Measurements from ENCODE around the gene PIERCE2.
"Not testable (repeated sequence)": the region's sequence is repeated elsewhere in the genome, so short reads cannot be mapped to it uniquely, and the experiment has no call there.

Gene PIERCE2, protein sequence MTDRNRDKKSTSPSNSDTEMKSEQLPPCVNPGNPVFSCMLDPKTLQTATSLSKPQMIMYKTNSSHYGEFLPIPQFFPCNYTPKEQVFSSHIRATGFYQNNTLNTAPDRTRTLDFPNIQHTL

DNA sequence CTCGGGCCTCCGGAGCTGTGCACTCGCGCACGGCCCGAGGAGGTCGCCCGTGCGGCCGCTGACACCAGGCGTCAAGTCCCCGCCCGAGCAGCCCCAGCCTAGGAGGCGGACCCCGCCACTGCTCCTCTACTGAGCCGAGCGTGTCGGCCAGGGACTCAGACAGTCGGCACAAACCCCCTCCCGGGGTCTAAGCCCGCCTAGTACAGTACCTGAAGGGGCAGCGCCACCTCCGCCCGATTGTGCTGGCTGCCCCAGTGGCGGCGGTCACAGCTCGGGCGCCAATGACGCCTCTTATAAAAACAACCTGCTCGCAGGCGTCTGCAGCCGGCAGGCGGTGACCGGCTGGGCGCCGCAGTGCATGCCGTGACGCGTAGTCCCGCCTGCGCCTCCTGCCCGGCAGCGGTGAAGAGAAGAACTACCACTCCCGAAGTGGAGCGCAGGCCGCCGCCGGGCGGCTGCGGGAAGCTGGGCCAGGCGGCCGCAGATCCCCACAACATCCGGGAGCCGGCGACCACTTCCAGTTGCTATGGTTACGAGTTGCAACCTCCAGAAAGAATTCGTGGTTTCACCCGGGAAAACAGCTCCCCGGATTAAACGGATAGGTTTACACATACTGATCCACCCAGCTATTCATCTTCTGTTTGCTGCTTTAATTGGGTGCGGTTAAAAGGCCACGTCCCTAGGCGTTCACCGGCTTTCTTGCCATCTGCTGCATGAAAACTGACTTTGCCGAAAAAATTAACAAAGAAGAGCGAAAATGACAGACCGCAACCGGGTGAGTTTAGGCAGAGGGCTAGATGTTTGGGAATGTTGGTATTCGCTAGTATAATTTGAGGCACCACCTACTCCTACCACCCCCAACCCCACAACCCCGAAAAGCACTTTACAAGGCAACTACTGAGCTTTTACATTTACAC lies at the start of gene PIERCE2, which contains the start of gene CCPG1:
Gene PIERCE2, plus strand, starts transcription at position 484 of the 917 bp plus-strand sequence. Its CDS starts 274 bp downstream, at position 758.
Gene CCPG1, minus strand, starts transcription at position 348 of the 917 bp plus-strand sequence. CDS start 18,935 bp downstream, outside the sequence.
- intact Hi-C loops (cut with DNase I): loop anchor here (5.0 kb wide), 1 partner anchor 211 kb away; the partner anchor contains the start of gene RSL24D1

DNA sequence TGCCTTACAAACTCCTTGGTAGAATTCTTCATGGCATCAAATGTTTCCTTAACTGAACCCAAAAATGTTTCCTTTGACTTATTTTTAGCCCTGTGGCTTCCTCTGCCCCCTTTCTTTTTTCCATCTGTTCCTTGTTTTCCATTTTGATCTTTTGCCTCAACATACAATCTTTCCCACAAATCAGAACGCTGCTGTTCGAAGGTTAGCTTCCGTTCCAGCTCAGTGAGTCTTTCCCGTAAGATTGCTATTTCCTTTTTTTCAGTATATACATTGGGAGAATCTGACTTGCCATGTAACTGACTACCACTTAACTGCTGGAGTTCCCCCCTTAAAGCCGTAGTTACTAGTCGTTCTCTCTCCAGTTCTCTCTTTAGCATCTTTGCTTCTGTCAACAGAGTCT lies 48.0 kb upstream of the PIERCE2 start:
- intact Hi-C loops (cut with DNase I): no loop called here
- DNase-seq: no peak

More for the DNA sequence above, at the start of gene PIERCE2, which contains the start of gene CCPG1:
- DNase-seq: peak; percentile 75 to 96 (median 91)

DNA sequence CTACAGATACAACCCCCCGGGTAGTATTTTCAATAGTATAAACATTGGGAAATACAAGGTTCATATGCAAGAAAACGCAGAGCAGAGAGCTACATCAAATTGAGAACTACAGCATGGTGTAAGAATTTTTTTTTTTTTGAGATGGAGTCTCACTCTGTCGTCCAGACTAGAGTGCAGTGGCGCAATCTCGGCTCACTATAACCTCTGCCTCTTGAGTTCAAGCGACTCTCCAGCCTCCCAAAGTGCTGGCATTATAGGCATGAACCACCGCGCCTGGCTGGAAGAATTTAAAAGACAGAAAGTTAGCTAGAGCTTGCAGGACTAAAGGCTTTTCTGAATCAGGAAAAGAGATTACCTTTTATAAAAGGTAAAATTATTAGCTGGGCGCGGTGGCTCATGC lies 47.2 kb upstream of the PIERCE2 start:
- intact Hi-C loops (cut with DNase I): no loop called here

DNA sequence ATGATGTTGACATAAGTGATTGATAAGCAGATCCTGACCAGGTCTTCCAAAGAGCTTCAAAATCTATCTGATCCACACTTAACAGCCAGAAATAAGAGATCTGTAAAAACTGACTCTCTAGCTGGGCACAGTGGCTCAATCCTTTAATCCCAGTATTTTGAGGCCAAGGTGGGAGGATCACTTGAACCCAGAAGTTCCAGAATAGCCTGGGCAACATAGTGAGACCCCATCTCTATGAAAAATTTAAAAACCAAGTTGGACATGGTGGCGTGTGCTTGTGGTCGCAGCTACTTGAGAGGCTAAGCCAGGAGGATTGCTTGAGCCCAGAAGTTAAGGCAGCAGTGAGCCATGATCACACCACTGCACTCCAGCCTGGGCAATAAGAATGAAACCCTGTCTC lies 45.7 kb upstream of the PIERCE2 start:
- intact Hi-C loops (cut with DNase I): no loop called here
- no peak for DNase-seq

More for the DNA sequence above, 47.2 kb upstream of the PIERCE2 start:
- DNase-seq: no peak

DNA sequence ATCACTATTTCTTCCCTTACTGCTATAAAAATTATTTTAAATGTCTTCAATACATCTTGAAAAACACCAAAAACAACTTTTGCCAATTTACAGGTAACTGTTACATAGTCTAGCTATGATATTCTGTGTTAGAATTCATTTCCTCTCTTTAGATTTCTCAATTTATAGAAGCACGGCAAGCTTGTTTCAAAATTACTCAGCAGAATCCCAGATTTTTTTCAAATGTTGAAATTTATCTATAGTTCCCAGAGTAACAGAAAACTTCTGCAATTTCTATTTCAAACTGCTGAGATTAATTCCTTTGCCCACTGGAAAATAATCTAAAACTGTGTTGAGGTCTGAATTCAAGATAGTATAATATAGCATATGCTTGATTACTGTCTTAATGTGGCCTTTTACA lies 41.3 kb upstream of the PIERCE2 start:
- intact Hi-C loops (cut with DNase I): no loop called here

DNA sequence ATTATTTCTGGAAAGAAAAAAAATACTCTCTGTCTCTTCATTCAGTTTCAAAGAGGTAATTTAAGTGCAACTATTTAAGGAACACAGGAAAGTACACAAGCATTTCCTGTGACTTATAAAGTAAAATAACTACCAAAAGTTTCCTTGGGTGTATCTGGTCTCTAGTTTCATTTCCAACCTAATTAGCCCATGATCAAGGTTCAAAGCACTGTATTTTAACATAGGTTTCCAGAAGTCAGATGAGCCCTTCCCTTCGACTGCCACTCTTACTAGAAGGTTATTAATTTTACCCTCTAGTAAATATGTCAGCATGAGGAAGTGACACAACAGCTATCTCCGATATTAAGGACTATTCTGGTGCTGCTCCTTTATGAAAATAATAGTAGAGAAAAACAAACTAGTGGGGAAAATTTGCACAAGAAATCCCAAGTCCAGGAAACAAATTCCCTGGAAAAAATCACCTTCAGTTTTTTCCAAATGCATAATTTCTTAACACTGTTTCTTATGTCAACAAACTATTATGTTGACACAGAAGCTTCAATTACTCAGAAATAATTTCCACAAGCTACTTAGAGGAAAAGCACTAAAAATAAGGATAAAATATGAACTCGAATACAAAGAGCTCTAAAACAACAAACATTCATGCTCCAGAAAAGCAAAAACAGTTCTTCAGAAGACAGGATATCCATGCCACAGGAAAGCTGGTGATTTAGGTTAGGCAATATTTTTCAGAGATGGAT lies 35.4 kb upstream of the PIERCE2 start:
- intact Hi-C loops (cut with DNase I): no loop called here
- no peak for DNase-seq

More for the DNA sequence above, 41.3 kb upstream of the PIERCE2 start:
- DNase-seq: no peak

DNA sequence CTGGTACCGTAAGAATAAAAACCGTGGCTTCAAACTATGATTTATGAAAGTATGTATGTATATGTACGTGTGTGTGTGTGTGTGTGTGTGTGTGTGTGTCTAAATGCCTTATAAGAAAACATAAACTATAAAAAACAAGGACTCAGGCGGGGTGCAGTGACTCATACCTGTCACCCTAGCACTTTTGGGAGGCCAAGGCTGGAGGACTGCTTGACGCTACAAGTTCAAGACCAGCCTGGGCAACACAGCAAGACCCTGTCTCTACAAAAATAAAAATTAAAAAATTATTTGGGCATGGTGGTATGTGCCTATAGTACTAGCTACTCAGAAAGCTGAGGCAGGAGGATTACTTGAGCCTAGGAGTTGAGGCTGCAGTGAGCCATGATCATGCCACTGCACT lies 29.2 kb upstream of the PIERCE2 start:
- intact Hi-C loops (cut with DNase I): no loop called here
- no peak for DNase-seq

DNA sequence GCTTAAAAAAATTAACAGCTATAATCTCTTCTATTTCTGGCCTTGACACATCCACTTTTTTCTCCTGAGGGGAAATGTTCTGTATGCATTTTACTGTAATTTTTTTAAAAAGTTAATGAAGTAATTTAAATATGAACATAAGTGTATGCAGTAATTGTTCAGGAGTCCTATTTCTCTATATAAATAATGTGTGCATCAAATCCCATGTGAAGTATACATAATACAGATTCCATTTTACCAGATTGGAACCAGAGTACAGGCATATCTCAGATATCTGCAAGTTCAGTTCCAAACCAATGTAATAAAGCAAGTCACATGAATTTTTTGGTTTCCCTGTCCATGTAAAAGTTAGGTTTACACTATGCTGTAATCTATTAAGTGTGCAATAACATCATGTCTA lies 26.7 kb upstream of the PIERCE2 start:
- no peak for DNase-seq
- intact Hi-C loops (cut with DNase I): no loop called here

DNA sequence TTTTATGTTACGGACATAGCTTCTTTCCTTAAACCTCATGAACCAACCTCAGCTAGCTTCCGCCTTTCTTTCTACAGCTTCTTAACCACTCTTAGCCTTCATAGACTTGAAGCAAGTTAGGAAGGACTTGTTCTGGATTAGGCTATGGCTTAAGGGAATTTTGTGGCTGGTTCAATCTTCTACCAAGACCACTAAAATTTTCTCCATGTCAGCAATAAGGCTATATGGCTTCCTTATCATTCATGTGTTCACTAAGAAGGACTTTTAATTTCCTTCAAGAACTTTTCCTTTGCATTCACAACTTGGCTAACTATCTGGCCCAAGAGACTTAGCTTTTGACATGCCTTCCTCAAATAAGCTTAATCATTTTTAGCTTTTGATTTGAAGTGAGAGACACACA lies 24.6 kb upstream of the PIERCE2 start:
- intact Hi-C loops (cut with DNase I): no loop called here
- no peak for DNase-seq

DNA sequence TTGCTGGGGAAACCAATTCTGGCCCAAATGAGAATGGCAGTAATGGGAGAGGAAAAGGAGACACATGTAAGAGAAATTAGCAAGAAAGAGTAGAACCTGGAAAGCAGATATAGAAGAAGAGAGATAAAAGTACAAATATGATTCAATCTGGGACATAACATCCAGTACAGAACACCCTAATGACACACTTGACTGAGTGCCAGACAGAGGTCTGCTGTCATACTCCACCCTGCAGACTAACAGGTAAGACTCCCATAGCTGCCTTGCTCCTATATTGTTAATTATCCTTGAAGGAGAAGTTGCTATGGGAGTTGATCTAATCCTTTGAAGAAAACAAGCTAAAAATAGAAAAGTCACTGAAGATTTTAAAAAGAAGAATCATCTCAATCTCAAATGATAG lies 21.3 kb upstream of the PIERCE2 start:
- intact Hi-C loops (cut with DNase I): no loop called here

DNA sequence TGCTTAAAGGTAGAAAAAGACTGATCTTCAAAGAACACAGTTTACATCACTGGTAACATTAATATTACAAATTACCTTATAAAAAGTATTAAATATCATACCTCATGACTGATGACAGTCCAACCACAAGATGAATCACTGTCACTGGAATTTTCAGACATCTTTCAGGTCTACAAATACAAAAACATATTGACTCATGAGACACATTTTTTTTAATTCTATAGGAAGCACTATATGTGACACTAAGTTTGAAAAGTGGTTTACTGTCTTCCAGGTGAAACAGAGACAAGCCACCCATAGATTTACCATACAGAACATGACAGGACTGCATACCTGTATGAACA lies 19.1 kb upstream of the PIERCE2 start:
- intact Hi-C loops (cut with DNase I): no loop called here
- DNase-seq: no peak

More for the DNA sequence above, 21.3 kb upstream of the PIERCE2 start:
- DNase-seq: no peak

DNA sequence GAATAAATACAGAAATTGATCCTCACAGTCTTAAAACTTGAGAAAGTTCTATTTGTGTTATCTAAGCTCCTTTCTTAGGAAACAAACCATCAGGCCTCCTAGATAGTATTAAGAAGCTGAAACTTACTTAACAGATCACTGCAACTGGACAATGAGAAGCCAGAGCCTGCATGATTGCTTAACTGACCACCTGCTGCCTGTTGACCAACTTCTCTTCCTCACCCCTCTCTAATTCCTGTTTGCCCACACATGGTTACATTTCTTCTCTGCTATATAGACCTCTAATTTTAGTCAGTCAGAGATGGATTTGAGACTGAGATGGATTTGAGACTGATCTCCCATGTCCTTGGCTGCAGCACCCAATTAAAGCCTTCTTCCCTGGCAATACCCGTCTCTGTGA lies 13.6 kb upstream of the PIERCE2 start:
- DNase-seq: no peak

DNA sequence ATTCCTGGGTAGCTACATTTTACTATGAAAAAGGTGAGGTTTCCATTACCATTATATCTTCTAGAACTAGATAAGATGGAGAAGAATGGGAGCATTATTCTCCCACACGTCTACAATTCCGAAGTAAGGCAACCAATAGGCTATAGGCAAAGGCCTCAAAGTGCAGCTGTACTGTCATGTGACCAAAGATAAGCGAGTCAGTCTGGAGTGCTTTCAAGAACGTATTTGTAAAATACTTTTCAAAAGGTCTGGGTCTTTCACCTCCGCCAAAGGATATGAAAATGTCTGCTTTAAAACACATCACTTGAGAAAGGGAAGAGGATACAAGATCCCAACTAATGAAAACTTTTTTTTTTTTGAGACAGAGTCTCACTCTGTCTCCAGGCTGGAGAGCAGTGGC lies 10.1 kb upstream of the PIERCE2 start:
- intact Hi-C loops (cut with DNase I): no loop called here
- DNase-seq: no peak

More for the DNA sequence above, 13.6 kb upstream of the PIERCE2 start:
- intact Hi-C loops (cut with DNase I): no loop called here

DNA sequence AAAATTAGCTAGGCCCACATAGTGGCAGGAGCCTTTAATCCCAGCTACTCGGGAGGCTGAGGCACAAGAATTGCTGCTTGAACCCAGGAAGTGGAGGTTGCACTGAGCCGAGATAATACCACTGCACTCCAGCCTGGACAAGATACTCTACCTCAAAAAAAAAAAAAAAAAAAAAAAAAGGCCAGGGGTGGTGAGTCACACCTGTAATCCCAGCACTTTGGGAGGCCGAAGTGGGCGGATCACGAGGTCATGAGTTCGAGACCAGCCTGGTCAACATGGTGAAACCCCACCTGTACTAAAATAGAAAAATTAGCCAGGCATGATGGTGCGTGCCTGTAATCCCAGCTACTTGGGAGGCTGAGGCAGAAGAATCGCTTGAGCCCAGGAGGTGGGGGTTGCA lies 8.2 kb upstream of the PIERCE2 start:
- intact Hi-C loops (cut with DNase I); DNase-seq: not testable (repeated sequence)

DNA sequence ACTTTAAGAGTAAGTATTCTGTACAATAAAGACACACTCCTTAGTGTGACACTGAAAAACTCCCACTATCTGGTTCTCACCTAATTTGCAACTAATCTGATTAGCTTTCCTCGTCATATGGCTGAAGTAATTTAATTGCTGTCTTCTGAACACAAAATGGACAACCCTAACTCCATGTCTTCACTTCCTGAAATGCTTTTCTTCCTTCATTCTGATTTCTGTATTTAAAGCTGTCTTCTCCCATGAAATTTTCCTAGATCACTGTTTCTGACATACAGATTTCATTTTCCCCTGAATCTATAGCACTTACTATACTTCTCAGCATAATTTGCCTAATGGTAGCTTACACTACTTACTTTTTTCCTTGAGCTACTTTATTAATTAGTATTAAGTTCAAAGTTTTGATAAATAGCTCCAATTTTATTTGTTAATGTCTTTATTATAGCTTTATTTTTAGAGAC lies 6.5 kb upstream of the PIERCE2 start:
- no peak for DNase-seq
- intact Hi-C loops (cut with DNase I): no loop called here

DNA sequence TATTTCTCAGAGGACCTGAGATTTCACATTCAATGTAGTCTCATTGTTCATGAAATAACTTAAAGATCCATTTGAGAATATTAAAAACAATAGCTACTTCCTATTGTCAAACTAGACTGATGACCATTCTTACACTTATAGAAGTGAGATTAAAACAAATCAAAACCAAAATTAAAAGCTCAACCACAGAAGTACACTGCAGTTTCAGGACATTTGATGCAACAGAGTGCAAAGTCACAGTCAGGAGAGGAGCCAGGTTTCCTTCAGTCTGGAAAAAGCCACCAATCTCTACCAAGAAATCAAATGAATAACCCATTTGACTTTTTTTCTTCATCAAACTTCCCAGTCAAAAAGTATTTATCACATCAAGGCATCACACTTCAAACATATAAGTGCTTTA lies 5.6 kb upstream of the PIERCE2 start:
- intact Hi-C loops (cut with DNase I): no loop called here
- DNase-seq: no peak

DNA sequence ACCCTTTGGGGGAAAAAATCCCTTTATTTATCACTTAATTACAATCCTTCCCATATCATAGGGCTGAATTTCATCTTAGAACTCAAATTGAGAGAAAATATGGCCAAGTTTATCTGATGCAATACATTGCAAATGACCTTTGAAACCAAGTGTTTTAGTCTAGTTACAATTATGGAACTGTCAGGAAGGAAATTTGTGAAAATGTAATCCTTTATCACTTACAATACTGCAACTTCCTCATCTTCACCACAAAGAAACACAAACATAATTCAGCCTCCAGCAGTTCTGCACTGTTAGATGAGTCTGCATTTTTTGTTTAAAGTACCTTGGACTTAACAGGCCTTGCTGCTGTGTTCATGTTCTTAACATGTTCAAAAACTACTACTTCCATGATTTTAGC lies 4.8 kb upstream of the PIERCE2 start:
- intact Hi-C loops (cut with DNase I): no loop called here
- no peak for DNase-seq

DNA sequence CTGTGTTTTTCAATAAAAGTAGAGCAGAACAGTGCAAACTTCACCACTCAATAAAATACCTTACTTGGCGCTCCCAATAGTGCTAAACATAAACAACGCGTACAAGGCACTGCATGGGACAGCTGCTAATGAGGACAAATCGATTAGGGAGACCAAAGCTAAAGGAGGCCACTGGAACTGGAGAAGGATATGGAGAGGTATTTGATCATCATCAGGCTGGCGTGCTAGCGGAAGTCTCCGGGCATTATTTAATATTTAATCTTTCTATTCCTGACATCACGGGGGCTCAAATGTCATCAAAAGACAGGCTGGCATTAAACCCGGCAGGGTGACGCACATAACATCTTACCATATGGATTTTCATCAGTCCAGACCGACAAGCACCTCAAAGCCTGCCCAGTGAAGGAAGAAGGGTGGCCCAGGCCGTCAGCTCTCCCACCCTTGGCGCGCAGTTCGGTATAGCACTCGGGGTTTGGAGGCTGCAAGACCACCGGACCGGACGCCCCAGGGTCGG lies 740 bp upstream of the PIERCE2 start:
- DNase-seq: peak in 2 of 42 donors; percentile 4 to 9

DNA sequence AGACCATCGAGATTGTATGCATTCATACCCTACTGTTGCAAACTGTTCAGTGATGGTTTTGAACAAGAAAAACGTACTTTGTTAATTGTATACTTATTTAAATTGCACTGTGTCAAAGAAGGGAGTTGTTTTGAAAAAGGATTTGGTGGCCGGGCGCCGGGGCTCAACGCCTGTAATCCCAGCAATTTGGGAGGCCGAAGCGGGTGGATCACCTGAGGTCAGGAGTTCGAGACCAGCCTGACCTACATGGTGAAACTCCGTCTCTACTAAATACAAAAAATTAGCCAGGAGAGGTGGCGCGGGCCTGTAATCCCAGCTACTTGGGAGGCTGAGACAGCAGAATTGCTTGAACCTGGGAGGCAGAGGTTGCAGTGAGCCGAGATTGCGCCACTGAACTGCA lies 681 bp downstream of the PIERCE2 start:
- DNase-seq: peak in 1 of 42 donors; percentile 15
- intact Hi-C loops (cut with DNase I): loop anchor here (5.0 kb wide), 1 partner anchor 212 kb away; the partner anchor contains the start of gene RSL24D1

More for the DNA sequence above, 740 bp upstream of the PIERCE2 start:
- intact Hi-C loops (cut with DNase I): loop anchor here (5.0 kb wide), 1 partner anchor 210 kb away; the partner anchor contains the start of gene RSL24D1

Measured in head of caudate nucleus (tissue), 42 donors.